ENCODE data around the gene SLC16A2.
A peak's percentile ranks its signal among the peaks of the same experiment; 100 is the strongest.

The SLC16A2 gene

DNA sequence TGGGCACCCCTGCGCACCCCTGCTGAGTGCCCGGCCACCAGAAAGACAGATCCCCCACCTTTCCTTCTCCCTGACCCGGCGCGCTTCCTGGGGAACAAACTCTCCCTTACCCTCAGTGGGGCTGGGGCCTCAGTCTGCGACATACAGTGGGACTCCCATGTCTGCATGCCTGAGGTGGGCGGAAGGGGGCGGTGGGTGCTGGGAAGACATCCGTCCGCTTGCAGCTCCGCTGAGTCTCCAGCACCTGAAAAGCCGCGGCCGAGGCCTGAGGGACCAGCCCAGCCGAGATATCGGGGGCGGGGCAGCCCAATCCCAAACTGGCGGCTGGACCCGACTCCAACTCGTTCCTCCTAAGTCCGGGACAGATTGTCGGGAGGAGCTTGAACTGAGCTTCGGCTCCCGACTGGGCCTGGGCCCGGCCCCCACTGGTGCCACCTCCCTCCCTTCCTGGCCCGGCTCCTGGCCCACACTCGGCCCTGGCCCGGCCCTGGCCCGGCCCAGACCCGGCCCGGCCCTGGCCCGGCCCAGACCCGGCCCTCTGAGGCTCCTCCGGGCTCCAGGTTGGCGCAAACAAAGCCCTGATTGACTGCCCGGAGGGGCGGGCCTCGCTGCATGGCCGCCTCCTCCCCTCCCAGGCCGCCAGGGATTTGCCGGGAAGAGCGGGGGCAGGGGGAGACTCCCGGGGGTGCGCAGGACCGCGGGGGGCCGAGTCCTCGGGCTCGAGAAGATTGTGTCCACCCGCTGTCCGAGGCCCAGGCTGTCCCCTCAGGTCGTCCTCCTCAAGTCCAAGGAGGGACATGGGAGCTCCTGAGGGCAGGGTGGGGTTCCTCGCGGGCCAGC, 877 bp upstream of the SLC16A2 start:
- TF ChIP-seq POU2F2 (IDR thresholded peaks at IDR 0.05; ENCODE audit: low read depth, low read length), result no peak
- no peak for TF ChIP-seq POLR2A (IDR thresholded peaks at IDR 0.05; ENCODE audit: low read depth, low read length)
- TF ChIP-seq POLR2AphosphoS5 (IDR thresholded peaks at IDR 0.05; ENCODE audit: low read depth, low read length), result no peak
- TF ChIP-seq PAX5 (IDR thresholded peaks at IDR 0.05; ENCODE audit: insufficient read depth, low read length, severe bottlenecking), result no peak
- no peak for TF ChIP-seq TAF1 (IDR thresholded peaks at IDR 0.05; ENCODE audit: low read depth, low read length)
- TF ChIP-seq SPI1 (IDR thresholded peaks at IDR 0.05; ENCODE audit: low read depth, low read length), result no peak
- DNase-seq (ENCODE audit: insufficient read length, low spot score) (no peak), FAIRE-seq (no peak)

DNA sequence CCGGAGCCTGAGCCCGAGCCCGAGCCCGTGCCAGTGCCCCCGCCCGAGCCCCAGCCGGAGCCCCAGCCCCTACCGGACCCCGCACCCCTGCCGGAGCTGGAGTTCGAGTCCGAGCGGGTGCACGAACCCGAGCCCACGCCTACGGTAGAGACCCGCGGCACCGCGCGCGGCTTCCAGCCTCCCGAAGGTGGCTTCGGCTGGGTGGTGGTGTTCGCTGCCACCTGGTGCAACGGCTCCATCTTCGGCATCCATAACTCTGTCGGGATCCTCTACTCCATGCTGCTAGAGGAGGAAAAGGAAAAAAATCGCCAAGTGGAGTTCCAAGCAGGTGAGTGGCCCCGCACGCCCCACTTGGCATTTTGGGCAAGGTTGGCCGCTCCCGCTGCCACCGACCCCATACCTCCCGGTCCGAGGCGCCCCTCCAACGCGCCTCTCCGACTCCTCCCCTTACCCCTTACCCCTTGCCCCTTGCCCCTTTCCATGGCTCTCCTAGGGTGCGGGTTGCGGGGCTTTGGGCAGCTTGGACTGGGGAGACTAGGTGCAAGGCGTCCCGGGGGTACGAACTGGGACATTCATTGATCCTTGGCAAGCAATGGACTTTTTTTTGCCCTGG, 553 bp downstream of the SLC16A2 start:
- DNase-seq (ENCODE audit: insufficient read length, low spot score) (peak; percentile 6), FAIRE-seq (no peak)
- TF ChIP-seq SPI1 (IDR thresholded peaks at IDR 0.05; ENCODE audit: low read depth, low read length) (no peak), POLR2AphosphoS5 (IDR thresholded peaks at IDR 0.05; ENCODE audit: low read depth, low read length) (no peak), TAF1 (IDR thresholded peaks at IDR 0.05; ENCODE audit: low read depth, low read length) (no peak), POLR2A (IDR thresholded peaks at IDR 0.05; ENCODE audit: low read depth, low read length) (no peak), POU2F2 (IDR thresholded peaks at IDR 0.05; ENCODE audit: low read depth, low read length) (no peak), PAX5 (IDR thresholded peaks at IDR 0.05; ENCODE audit: insufficient read depth, low read length, severe bottlenecking) (no peak)

DNA sequence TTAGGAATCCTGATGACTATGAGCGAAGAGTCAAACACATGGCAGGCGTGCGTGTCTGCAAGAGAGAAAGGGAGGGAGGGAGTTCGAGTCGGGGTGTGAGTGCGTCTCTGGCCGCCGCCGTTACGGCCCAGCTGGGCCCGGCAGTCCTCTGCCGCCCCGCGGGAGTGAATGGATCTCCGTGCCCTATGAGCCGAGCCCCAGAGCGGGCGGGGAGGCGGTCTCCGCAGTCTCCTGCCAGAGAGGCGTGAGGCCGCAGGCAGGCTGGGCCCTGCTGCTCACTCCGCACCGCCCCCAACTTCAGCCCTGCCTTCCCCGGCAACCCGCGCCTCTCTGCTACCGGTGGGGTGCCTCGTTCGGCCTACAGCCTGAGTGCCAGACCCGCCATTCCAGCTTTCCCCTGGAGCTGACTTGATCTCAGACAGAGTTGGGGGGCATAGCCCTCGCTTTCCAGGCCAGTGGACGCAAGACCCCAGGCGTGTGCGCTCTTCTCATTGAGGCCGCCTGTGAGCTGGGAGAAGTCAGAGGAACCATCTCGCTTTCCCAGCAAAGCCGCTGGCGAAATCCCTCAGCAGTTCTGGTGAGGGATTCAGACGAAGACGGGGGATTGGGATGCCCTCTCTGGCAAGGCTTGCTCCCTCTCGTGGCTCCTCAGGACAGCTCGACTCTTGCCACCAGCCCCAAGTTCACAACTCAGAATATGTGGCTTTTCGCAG, 1.4 kb downstream of the SLC16A2 start:
- DNase-seq (ENCODE audit: insufficient read length, low spot score) (peak; percentile 26), FAIRE-seq (no peak)
- TF ChIP-seq POU2F2 (IDR thresholded peaks at IDR 0.05; ENCODE audit: low read depth, low read length) (no peak), PAX5 (IDR thresholded peaks at IDR 0.05; ENCODE audit: insufficient read depth, low read length, severe bottlenecking) (no peak), POLR2AphosphoS5 (IDR thresholded peaks at IDR 0.05; ENCODE audit: low read depth, low read length) (no peak)

DNA sequence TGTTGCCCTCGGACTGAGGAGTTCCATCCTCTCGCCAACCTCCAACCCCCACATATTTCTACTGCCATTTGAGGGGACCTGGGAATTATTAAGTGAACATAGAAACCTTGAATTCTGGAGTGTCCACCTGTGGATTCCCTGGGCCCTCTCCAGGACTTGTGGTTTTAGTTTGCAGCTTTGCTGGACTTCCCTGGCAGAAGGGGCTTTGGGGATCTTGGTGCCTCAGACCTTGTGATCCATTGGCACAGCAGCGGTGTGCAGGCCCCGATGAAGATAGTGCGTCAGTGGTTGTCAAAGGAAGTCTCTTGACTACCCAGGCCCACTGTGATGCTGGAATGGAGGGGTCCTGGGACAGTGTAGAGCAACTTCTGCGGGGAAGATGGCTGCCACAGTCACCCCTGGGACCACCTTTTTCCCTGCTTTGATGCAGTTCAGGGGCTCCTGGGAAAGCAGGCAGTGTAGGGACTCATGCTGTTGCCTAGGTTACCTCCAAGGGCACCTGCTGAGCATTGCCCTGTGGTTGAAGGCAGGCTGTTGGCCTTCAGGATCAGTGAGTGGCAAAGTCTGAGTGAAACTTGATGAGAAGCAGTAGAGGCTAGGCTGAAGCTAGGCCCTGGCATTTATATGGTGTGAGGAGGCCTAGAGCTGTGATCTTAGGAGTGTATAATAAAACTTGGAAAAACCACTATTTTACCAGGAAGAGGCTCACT, 2.2 kb downstream of the SLC16A2 start:
- no peak for FAIRE-seq
- TF ChIP-seq TAF1 (IDR thresholded peaks at IDR 0.05; ENCODE audit: low read depth, low read length) (no peak), SPI1 (IDR thresholded peaks at IDR 0.05; ENCODE audit: low read depth, low read length) (no peak), POLR2AphosphoS5 (IDR thresholded peaks at IDR 0.05; ENCODE audit: low read depth, low read length) (no peak), POLR2A (IDR thresholded peaks at IDR 0.05; ENCODE audit: low read depth, low read length) (no peak), PAX5 (IDR thresholded peaks at IDR 0.05; ENCODE audit: insufficient read depth, low read length, severe bottlenecking) (no peak), POU2F2 (IDR thresholded peaks at IDR 0.05; ENCODE audit: low read depth, low read length) (no peak)
- no peak for DNase-seq (ENCODE audit: insufficient read length, low spot score)

DNA sequence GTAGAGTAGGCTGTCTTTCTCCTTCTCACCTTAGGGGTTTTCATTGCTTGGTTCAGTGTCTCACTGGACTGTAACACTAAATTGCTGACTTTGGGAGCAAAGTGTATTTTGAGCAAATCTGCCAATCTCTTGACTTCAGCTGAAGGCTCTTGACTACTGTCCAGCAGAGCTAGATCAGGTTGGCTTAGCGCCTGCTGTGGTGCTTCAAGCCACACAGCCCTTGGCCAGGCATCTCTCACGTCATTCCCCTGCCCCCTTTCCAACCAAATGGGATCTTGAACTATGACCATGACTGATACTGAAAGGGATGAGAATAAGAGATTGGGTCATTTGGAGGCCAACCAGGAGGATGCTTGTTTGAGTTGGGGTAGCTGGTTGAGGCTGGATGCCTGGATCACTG, 4.8 kb downstream of the SLC16A2 start:
- TF ChIP-seq POLR2A (IDR thresholded peaks at IDR 0.05; ENCODE audit: low read depth, low read length) (no peak), POU2F2 (IDR thresholded peaks at IDR 0.05; ENCODE audit: low read depth, low read length) (no peak), PAX5 (IDR thresholded peaks at IDR 0.05; ENCODE audit: insufficient read depth, low read length, severe bottlenecking) (no peak), TAF1 (IDR thresholded peaks at IDR 0.05; ENCODE audit: low read depth, low read length) (no peak), POLR2AphosphoS5 (IDR thresholded peaks at IDR 0.05; ENCODE audit: low read depth, low read length) (no peak), SPI1 (IDR thresholded peaks at IDR 0.05; ENCODE audit: low read depth, low read length) (no peak)
- FAIRE-seq (no peak), DNase-seq (ENCODE audit: insufficient read length, low spot score) (no peak)

DNA sequence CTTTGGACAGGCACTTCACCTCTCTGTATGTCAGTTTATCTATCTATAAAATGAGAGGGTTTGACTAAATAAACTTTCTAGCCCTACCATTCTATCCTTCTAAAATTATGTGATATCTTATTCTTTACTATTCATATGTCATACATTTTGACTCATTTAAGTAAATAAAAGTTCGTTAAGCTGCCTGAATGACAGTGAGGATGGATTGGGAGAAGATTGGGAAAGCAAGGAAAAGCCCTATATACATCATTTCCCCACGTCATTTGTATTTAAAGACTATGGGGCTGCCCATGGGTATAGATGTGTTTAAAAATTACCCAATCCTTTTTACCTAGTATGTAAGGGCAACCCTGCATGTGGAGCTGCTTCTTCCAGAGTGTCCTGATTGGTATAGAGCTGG, 5.3 kb downstream of the SLC16A2 start:
- no peak for DNase-seq (ENCODE audit: insufficient read length, low spot score)
- TF ChIP-seq POU2F2 (IDR thresholded peaks at IDR 0.05; ENCODE audit: low read depth, low read length) (no peak), POLR2AphosphoS5 (IDR thresholded peaks at IDR 0.05; ENCODE audit: low read depth, low read length) (no peak), POLR2A (IDR thresholded peaks at IDR 0.05; ENCODE audit: low read depth, low read length) (no peak), PAX5 (IDR thresholded peaks at IDR 0.05; ENCODE audit: insufficient read depth, low read length, severe bottlenecking) (no peak), TAF1 (IDR thresholded peaks at IDR 0.05; ENCODE audit: low read depth, low read length) (no peak)
- FAIRE-seq, result no peak

DNA sequence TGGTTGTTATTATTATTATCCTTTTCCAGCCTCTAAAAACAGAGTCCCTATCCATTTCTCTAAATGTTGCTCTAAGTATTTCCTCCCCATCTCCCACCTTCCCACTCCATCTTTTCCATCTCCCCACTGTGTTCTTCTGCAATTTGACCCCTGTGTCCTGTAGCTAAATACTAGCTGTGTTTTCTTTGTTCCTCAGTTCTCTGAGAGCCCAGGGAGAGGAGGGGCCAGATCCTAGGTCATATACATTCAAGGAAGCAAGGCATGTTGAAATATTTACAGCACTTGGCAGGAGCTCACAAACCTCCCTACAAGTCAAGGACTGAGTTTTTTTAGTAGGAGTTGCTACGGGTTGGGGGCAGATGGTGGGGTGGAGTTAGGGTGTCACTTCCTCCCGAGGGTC, 10.5 kb downstream of the SLC16A2 start:
- TF ChIP-seq TAF1 (IDR thresholded peaks at IDR 0.05; ENCODE audit: low read depth, low read length), result no peak
- FAIRE-seq (no peak), DNase-seq (ENCODE audit: insufficient read length, low spot score) (no peak)

DNA sequence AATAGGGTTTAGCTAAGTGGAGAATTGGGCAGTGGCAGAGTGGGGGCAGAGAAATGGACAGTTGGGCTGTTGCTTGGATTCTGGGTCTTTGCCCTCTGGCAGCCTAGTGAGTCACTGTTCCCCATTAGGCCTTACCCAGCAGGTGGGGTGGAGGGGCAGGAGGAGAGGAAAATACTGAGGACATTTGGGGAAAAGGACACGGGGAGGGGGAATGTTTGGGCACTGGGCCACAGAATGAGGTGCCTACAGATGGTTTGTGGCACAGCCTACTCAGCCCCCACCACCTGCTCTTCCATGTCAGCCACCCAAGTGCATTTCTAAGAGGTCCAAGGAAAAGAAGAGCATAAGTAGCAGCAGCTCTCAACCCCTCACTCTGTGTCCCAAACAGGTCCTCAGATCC, 13.0 kb downstream of the SLC16A2 start:
- DNase-seq (ENCODE audit: insufficient read length, low spot score) (no peak), FAIRE-seq (no peak)
- TF ChIP-seq SPI1 (IDR thresholded peaks at IDR 0.05; ENCODE audit: low read depth, low read length) (no peak), POLR2AphosphoS5 (IDR thresholded peaks at IDR 0.05; ENCODE audit: low read depth, low read length) (no peak), POLR2A (IDR thresholded peaks at IDR 0.05; ENCODE audit: low read depth, low read length) (no peak), POU2F2 (IDR thresholded peaks at IDR 0.05; ENCODE audit: low read depth, low read length) (no peak), PAX5 (IDR thresholded peaks at IDR 0.05; ENCODE audit: insufficient read depth, low read length, severe bottlenecking) (no peak), TAF1 (IDR thresholded peaks at IDR 0.05; ENCODE audit: low read depth, low read length) (no peak)

DNA sequence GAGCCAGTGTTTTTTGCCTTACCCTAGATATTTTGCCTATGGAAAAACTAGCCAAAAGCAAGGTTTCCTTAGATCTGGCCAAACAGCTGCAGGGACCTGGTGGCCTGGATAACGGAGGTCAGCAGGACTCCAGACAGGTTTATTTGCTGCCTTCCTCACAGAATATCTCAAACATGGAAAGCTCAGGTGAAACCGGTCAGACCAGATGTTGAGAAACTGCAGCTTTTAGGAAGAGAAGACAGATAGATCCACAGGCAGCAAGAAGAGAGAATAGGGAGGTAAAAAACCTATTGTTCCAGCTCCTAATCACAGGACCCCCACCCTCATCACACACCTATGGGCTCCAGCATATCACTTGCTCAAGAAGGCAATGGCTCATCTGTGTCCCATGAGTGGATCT, 16.2 kb downstream of the SLC16A2 start:
- DNase-seq (ENCODE audit: insufficient read length, low spot score) (no peak), FAIRE-seq (no peak)
- TF ChIP-seq POLR2AphosphoS5 (IDR thresholded peaks at IDR 0.05; ENCODE audit: low read depth, low read length) (no peak), TAF1 (IDR thresholded peaks at IDR 0.05; ENCODE audit: low read depth, low read length) (no peak), PAX5 (IDR thresholded peaks at IDR 0.05; ENCODE audit: insufficient read depth, low read length, severe bottlenecking) (no peak), POLR2A (IDR thresholded peaks at IDR 0.05; ENCODE audit: low read depth, low read length) (no peak), SPI1 (IDR thresholded peaks at IDR 0.05; ENCODE audit: low read depth, low read length) (no peak), POU2F2 (IDR thresholded peaks at IDR 0.05; ENCODE audit: low read depth, low read length) (no peak)
